ENCODE data around the gene FOXN1.

Gene FOXN1

DNA sequence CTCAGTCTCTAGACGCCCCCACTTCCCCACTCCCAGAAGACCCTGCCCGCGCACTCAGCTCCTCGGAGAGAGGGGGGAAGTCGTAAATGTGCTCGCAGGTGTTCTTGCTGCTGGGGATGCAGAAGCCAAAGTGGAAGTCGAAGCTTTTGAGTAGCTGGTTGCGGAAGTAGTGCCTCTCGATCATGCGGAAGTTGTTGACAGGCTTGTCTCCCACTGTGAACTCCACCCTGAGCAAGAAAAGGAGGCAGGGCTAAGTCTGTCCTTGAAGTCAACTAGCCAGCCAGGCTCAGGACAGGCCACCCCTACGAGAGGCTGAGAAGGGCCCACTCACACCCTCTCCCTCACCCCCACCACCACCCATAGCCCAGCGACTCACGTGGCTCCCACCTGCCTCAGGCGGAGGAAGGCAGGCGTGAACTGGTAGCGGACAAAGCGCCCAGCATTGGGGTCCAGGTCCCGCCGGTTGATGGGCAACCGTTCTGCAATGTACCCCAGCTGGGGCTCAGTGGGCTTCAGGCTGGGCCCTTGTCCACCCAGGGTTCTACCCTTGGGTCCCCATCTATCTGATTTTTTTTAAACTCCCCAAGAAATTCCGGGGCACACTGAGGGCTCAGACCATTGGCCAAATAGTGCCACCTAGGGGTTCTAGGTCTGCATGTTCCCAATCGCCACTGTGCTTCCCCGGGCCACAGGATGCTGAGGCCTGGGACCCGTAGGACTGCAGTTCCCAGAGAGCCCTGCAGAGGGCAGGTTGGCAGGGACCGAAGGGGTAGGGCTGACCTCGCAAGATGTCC is 41.7 kb downstream of the FOXN1 start:
- DNase-seq (ENCODE audit: low spot score): peak; percentile 46

DNA sequence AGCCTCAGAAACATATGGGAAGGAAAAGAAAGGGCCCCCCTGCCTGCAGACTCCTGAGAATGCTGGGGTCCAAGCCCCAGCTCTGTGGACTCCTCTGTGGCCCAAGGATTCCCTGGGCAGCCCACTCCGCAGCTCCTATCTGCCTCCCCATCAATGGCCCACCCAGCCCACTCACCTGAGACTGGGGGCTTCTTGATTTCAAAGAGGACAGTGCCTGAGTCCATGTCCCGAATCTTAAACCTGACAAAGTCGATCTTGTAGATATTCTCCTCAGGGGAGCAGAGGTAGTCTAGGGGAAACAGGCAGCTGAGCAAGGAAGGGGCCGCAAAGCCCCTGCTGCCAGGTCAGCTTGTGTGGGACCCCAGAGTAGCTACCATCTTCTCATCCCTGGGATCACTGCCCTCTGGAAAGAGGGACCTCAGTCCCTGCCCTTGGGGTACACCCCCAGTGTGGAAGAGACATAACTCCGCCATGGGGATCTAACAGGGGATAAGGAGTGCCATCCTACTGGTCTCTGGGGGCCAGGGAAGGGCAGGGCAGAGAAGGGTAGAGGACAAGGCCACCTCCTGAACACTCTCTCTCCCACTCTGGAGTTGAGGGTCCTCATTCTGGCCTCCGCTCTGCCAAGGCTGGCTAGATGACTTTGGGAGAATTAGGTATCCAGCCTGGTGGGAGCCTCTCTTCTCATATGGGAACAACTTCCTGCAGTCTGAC is 42.4 kb downstream of the FOXN1 start:
- DNase-seq (ENCODE audit: low spot score): no peak

DNA sequence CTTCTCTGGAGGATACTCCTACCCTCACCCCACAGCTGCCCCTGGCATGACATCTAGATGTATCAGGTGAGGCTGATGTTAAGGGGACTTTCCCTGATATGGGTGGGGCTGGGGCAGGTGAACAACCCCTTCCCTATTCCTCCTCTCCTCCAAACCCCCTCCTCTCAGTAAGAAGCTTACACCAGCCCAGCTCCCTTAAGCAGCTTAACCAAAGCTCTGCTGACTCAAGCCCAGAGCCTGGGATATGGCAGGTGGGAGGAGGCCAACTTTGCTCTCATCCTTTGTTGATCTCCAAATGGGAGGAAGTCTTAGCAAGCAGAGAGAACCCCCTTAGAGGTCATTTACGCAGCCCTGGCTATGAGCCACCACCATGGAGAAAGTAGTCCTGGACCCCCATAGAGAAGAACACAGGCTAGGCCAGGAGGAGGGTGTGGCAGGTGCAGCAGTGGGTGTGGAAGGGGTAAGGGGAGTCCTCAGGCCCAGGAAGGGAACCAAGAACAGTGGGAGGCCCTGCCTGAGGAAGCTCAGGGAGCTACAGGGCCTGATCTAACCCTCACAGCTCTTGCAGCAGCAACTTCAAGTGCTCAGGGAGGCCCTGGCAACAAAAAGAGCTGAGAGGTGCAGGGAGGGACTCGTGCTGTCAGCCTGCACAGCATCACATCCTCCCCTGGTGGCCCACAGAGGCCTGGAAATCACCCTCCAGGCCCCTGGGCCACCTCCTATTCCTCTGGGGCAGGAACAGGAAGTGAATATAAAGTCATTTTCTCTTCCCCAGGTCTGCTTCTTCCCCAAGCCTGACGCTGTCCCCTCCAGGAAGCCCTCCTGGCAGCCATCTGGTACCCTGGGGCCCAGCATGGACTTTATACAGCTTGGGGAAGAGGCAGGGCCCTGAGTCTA is 43.3 kb downstream of the FOXN1 start:
- peak; percentile 71 for DNase-seq (ENCODE audit: low spot score)

- DNase-seq (ENCODE audit: low spot score): no peak
Observed at GRCh38 chr17:28550858-28551257, 44.7 kb downstream of the FOXN1 start.

DNA sequence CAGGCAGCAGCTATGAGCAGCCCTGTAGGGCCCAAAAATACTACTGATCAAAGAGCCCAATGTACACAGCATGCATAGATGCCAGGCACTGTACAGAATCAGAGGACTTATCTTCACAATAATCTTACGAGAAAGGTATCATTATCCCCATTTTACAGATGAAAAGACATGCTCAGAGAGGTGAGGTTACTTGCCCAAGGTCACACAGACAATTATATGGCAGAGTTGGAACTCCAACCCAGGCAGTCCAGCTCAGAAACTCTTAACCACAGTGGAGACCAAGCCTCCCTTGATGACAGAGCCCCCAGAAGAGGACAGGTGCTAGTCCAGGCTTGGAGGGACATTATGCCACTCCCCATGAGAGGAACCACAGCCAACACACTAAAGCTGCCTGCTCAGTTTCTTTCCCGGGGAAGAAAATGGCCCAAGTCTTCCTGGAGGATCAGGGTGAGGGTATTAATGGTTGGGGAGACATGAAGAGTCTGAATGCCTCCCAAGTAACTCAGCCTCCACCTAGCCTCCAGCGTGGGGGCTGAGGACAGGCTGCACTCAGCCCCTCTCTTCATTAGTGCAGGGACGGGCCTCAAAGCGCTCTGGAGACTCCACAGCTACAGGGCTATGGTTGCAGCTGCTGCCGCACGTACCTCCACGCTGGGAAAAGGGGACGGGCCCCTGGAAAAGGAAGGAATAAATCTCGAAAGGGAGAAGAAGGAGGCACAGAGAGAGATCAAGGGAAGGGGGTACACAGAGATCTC is 45.5 kb downstream of the FOXN1 start:
- no peak for DNase-seq (ENCODE audit: low spot score)

GRCh38 chr17:28552176-28552999 is 46.2 kb downstream of the FOXN1 start, which contains the start of gene UNC119:
Gene UNC119 (minus strand): TSS chr17:28552624. CDS start chr17:28552557, 67 bp downstream.
- DNase-seq (ENCODE audit: low spot score): peak; percentile 78

DNA sequence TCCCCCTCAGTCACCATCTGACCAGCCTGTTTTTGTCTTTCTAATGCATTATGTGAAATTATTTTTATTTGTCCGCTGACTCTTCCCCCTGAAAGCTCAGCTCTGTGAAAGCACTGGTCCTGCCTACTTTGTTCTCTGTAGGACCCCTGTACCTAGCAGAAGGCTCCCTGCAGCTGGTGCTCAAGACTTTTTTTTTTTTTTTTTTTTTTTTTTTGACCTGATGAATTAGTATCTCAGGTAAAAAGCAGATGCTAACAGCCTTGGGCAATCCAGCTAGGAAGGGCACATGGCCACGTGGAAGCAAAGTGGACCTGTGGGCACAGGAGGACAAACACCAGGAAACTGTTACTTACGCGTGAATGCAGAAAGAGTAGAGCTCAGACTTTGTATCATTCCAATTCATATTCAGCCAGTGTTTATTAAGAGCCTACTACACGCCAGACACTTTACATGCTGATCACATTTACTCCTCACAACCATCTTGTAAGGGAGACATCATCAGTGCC is 46.9 kb downstream of the FOXN1 start:
- no peak for DNase-seq (ENCODE audit: low spot score)

DNA sequence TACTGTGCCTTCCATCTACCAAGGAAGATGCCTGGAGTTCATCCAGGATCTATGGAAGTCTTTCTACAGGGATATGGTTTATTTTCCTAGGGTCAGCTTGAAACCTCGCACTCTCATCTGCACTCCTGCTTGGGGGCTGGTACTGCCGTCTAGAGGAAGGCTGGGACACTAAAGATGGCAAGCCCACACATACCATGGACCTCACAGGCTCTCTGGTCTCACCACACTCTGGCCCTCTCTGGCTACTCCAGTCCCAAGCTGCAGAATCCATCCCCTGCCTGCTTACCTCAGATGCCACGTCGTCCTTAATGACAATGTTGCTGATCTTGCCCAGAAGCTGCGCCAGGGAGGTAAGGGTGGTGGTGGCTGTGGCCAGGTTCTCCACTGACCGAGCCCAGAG is 48.4 kb downstream of the FOXN1 start:
- no peak for DNase-seq (ENCODE audit: low spot score)

- DNase-seq (ENCODE audit: low spot score): no peak
Observed at GRCh38 chr17:28555022-28555421, 48.9 kb downstream of the FOXN1 start.

DNA sequence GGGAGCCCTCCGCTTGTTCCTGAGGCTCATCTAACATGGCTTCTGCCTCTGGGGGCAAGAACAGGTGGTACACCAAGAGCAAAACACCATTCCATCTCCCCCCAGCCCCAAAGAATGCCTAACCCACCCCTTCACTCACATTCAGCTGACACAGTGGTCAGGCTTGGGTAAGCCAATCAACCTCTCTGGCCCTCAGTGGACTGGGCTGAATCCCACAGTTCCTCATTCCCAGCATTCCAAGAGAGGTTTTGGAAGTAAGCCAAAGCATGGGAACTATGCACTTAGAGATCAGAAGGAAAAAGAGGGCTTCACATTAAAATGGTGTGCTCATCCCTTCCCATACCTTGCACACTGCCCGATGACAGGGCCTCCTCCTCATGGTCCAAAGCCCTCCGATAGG is 57.3 kb downstream of the FOXN1 start:
- no peak for DNase-seq (ENCODE audit: low spot score)

- DNase-seq (ENCODE audit: low spot score): no peak
Observed at GRCh38 chr17:28567604-28568003, 61.5 kb downstream of the FOXN1 start.

DNA sequence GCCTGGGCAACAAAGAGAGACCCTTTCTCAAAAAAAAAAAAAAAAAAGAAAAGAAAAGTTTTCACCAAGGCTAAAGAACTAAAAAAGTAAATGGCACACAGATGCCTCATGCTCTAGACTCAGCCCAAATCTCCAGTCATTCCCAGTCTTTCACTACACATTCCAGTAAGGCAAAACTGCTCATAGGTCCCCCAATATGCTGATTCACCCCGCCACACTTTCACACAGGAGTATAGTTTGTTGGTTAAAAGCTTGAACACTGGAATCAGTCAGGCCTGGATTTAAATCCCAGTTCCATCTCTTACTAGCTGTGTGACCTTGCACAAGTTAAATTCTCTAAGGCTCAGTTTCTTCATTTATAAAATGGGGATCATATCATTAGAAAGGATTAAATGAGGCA is 63.3 kb downstream of the FOXN1 start:
- no peak for DNase-seq (ENCODE audit: low spot score)

DNA sequence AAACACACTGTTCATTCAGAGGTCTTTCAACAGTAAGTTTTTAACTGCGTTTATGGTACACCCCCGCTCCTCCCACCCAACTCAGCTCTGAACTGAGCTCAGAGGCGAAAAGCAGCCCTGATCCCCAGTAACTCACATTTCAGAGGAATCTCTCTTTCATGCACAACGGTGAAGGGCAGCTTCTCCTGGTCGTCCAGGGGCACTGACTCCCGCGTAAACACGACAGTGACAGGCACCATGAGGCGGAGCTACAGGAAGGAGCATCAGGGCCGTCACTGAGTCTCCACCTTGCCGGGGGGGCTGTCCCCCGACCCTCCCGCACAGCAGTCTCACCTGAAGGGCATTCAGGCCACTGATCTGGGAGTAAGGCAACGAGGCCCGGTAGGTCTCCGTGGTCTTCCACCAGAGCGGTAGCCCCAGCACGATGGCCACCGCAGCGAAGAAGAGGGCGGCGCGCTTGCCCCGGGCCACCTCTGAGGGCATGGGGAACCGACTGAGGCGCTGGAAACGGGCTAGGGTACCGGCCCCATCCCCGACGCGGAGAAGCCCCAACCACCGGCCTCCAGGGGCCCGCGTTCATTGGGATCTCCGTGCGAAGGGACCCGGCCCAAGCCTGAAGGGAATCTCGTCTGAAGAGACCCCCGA is 64.7 kb downstream of the FOXN1 start:
- DNase-seq (ENCODE audit: low spot score): peak; percentile 43

DNA sequence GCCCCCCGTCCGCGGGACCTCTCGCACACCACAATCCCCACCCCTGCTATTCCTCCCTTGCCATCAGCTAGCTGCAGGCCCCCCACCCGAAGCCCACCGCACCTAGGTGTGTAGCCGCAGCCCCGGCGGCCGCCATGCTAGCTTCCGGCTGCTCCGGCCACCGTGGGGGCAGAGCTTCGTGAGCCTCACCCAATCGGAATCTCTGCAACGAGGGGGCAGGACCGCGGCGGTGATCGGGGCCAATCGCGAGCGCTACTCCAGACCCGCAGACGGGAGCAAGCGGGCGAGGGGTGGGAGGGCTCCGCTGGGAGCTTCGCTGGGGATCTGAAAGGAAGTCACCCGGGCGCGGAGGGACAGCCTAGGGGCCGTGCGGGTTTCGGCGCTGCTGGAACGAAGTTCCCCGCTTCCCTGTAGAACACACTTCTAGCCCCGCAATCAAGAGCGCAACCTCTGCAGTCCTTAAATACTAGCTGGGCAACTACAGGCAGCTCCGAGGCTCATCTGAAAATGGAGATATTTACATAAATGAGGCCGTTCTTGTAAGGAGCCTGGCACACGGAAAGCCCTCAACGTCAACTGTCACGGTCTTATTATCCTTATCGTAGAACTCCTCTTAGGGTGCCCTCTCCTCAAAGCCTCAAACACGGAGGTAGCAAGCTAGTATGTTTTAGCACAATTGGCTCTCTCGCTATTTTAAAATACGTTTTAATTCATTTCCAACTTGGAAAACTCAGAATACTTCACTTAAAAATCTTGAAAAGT is 65.4 kb downstream of the FOXN1 start, which contains the start of gene PIGS:
TSS of gene PIGS (minus strand) at position 164 of the 762 bp plus-strand sequence. CDS start at position 136, 28 bp downstream.
- peak; percentile 90 for DNase-seq (ENCODE audit: low spot score)

DNA sequence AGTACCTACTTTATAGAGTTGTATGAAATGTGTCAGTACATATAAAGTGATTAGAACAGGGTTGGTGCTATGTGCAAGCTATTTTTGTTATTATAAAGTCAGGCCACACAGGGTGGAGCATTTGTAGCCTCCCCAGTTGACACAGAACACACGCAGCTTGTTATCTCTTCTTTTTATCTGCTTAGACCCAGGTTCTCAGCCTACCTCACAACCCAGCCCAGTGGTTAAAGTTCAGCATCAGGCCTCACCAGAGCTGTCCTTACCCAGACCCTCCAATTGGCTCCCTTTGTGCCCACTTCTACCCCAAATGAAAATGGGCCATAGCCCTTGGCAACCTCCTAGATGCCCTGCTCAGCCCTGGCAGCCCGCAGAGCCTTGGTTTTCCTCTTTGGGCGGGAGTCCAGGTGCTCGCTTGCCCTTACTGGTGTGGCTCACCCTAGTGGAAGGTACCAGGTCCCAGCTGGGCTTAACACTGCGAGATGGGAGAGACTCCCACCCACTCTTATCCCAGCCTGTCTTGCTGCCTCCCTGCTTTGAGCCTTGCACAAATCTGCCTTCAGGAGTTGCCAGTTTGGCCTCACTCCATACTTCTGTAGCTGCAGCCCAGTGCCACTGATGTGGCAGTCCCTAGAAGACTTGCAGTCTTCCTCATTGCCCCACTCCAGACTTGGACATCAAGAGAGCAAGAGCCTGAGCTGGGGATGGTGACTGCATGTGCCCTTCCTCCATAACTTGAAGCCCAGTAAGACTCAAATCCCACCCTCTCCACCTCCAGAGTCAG is 66.3 kb downstream of the FOXN1 start:
- DNase-seq (ENCODE audit: low spot score): no peak

- no peak for DNase-seq (ENCODE audit: low spot score)
Observed at GRCh38 chr17:28573040-28573380, 66.9 kb downstream of the FOXN1 start.

GRCh38 chr17:28573521-28573920 is 67.4 kb downstream of the FOXN1 start:
- no peak for DNase-seq (ENCODE audit: low spot score)

- DNase-seq (ENCODE audit: low spot score): no peak
Observed at GRCh38 chr17:28573966-28574480, 67.9 kb downstream of the FOXN1 start.

Measured in CD4-positive, alpha-beta T cell treated with Interleukin-6 at 100 ng/mL for 8 hours (primary cell).